NB4 (cell line): ENCODE results near the gene NPTX2.

ENCODE experiments used
- CTCF ChIP-seq: IDR thresholded peaks from one replicate; pipeline ENCODE4 v1.5.1; 2012; ENCODE audit warnings: low read depth, low read length
- MYC ChIP-seq: IDR thresholded peaks from 2 replicates; pipeline ENCODE4 v1.6.1; 2011; ENCODE audit warnings: low read depth, low read length
- POLR2A ChIP-seq: IDR thresholded peaks from 2 replicates; pipeline ENCODE4 v1.6.1; 2011; ENCODE audit warnings: mild to moderate bottlenecking; ENCODE audit not compliant: insufficient read length; ENCODE audit errors: extremely low read depth

- TF ChIP-seq POLR2A (no peak), CTCF (no peak), MYC (no peak)
These were observed 11.9 kb downstream of the NPTX2 start for GRCh38 chr7:98629001-98629431.
